H1 (cell line): Measurements from ENCODE around the gene INPP5B. TPM values are rescaled to one million over a fixed set of nuclear protein-coding genes. Genes with fewer than 3 reads are reported as not detected.
A peak's percentile ranks its signal among the peaks of the same experiment; 100 is the strongest.

Source experiments
- CTCF ChIA-PET: fragments of 300-600 bp; sonication (Branson Sonifier 250); formaldehyde crosslinking; loops from one replicate; lab custom pipeline; 2021; ENCODE audit not compliant: partially characterized antibody; lab: Charles Lee
- POLR2A ChIA-PET: fragments of 300-600 bp; sonication (Branson Sonifier 250); formaldehyde crosslinking; loops from one replicate; lab custom pipeline; 2021; ENCODE audit warnings: inconsistent platforms; ENCODE audit not compliant: partially characterized antibody; lab: Charles Lee
- DNase-seq, 2 experiments: peaks; one replicate each; pipeline versions ENCODE4 v3.0.0 to v3.0.0-alpha.2; 2010 to 2022; ENCODE audit warnings: low spot score in 2 of 2, low read depth in 1 of 2, mixed read lengths in 1 of 2
- FAIRE-seq: peaks from 2 replicates; lab custom pipeline; 2011; peaks lifted over from hg19 to GRCh38; lab: Jason Lieb, UNC
- H2AFZ ChIP-seq: 2 replicates; pipeline ENCODE4 v1.8.1; 2012; ENCODE audit warnings: low read length, inconsistent platforms
- H2AK5ac ChIP-seq: 2 replicates; pipeline ENCODE4 v1.6.1; 2013; ENCODE audit warnings: low read depth, low read length
- H2BK120ac ChIP-seq: replicated peaks from 2 replicates; pipeline ENCODE3; 2013; ENCODE audit warnings: low read depth, low read length, inconsistent platforms
- H2BK12ac ChIP-seq: 2 replicates; pipeline ENCODE4 v1.6.1; 2013; ENCODE audit warnings: low read depth, low read length
- H2BK15ac ChIP-seq: 2 replicates; pipeline ENCODE4 v1.6.1; 2013; ENCODE audit warnings: low read length
- H2BK20ac ChIP-seq: 2 replicates; pipeline ENCODE4 v1.6.1; 2013; ENCODE audit warnings: low read length
- H2BK5ac ChIP-seq: 2 replicates; pipeline ENCODE4 v1.6.1; 2013; ENCODE audit warnings: low read depth, low read length
- H3K14ac ChIP-seq: 2 replicates; pipeline ENCODE4 v1.6.1; 2013; ENCODE audit warnings: inconsistent platforms; ENCODE audit not compliant: insufficient read length
- H3K18ac ChIP-seq: 2 replicates; pipeline ENCODE4 v1.6.1; 2013; ENCODE audit warnings: low read length; ENCODE audit errors: extremely low read depth
- H3K23ac ChIP-seq: 2 replicates; pipeline ENCODE4 v1.6.1; 2013; ENCODE audit warnings: inconsistent platforms; ENCODE audit not compliant: insufficient read length
- H3K23me2 ChIP-seq: 2 replicates; pipeline ENCODE4 v1.6.1; 2013; ENCODE audit warnings: low read depth, low read length
- H3K27ac ChIP-seq: 2 replicates; pipeline ENCODE4 v1.6.1; 2011; ENCODE audit warnings: low read depth, low read length, inconsistent platforms
- H3K27me3 ChIP-seq, 4 experiments: replicated peaks in 1 of 4; 1 replicate in 1 of 4; 2 replicates in 3 of 4; pipeline versions ENCODE4 v1.6.1 to v1.8.1; 2011 to 2013; ENCODE audit warnings: low read length in 3 of 4, mild to moderate bottlenecking in 3 of 4, inconsistent platforms in 2 of 4, mixed read lengths in 2 of 4, moderate library complexity in 1 of 4; ENCODE audit not compliant: control insufficient read depth in 3 of 4, insufficient read depth in 3 of 4; ENCODE audit errors: extremely low read depth in 1 of 4
- H3K36me3 ChIP-seq, 4 experiments: 2 replicates each; pipeline versions ENCODE4 v1.6.1 to v1.8.1; 2011 to 2013; ENCODE audit warnings: mild to moderate bottlenecking in 4 of 4, low read length in 3 of 4, moderate library complexity in 2 of 4, control low read depth in 1 of 4, inconsistent platforms in 1 of 4; ENCODE audit not compliant: insufficient read depth in 4 of 4, control insufficient read depth in 2 of 4
- H3K4ac ChIP-seq: replicated peaks from 2 replicates; pipeline ENCODE3; 2013; ENCODE audit warnings: low read length, low read depth, mixed read lengths, inconsistent platforms; ENCODE audit not compliant: insufficient read length
- H3K4me1 ChIP-seq, 4 experiments: replicated peaks in 1 of 4; 1 replicate in 1 of 4; 2 replicates in 3 of 4; pipeline versions ENCODE4 v1.6.1 to v1.8.1; 2011 to 2013; ENCODE audit warnings: low read length in 3 of 4, inconsistent platforms in 2 of 4, mixed read lengths in 1 of 4; ENCODE audit not compliant: insufficient read depth in 4 of 4, control insufficient read depth in 3 of 4
- H3K4me2 ChIP-seq, 2 experiments: 2 replicates each; pipeline versions ENCODE4 v1.6.1 to v1.8.1; 2011 to 2013; ENCODE audit warnings: low read depth in 2 of 2, low read length in 2 of 2, control low read depth in 1 of 2, inconsistent platforms in 1 of 2, mild to moderate bottlenecking in 1 of 2; ENCODE audit not compliant: insufficient read depth in 1 of 2
- H3K4me3 ChIP-seq, 4 experiments: fragments of 200-600, 300-600 bp in 1 of 4; sonication (generic), shearing (Covaris generic), sonication (Bioruptor Twin) in 1 of 4; 2 replicates each; pipeline versions ENCODE4 v1.5.1 to v1.8.1; 2011 to 2016; ENCODE audit warnings: low read length in 4 of 4, low read depth in 3 of 4, control low read depth in 2 of 4, inconsistent platforms in 2 of 4, mild to moderate bottlenecking in 2 of 4, mixed read lengths in 1 of 4, moderate library complexity in 1 of 4; ENCODE audit not compliant: insufficient read depth in 2 of 4; ENCODE audit errors: extremely low read depth in 1 of 4
- H3K56ac ChIP-seq: replicated peaks from 2 replicates; pipeline ENCODE3; 2013; ENCODE audit warnings: low read depth, mild to moderate bottlenecking, mixed read lengths, low read length, inconsistent platforms; ENCODE audit not compliant: insufficient read length
- H3K79me1 ChIP-seq: 2 replicates; pipeline ENCODE4 v1.6.1; 2013; ENCODE audit warnings: low read depth, low read length, control low read depth
- H3K79me2 ChIP-seq, 2 experiments: 2 replicates each; pipeline versions ENCODE4 v1.6.1 to v1.8.1; 2012 to 2013; ENCODE audit warnings: low read length in 2 of 2, mild to moderate bottlenecking in 2 of 2, inconsistent platforms in 1 of 2; ENCODE audit not compliant: insufficient read depth in 2 of 2, control insufficient read depth in 1 of 2
- H3K9ac ChIP-seq, 4 experiments: replicated peaks in 1 of 4; 1 replicate in 1 of 4; 2 replicates in 3 of 4; pipeline versions ENCODE4 v1.6.1 to v1.8.1; 2011 to 2013; ENCODE audit warnings: low read depth in 3 of 4, low read length in 3 of 4, control low read depth in 2 of 4, mild to moderate bottlenecking in 2 of 4, moderate library complexity in 2 of 4, inconsistent platforms in 1 of 4; ENCODE audit errors: extremely low read depth in 1 of 4
- H3K9me3 ChIP-seq, 2 experiments: 2 replicates each; pipeline versions ENCODE4 v1.6.1 to v1.8.1; 2012 to 2013; ENCODE audit warnings: mild to moderate bottlenecking in 2 of 2, moderate library complexity in 2 of 2, control low read depth in 1 of 2, inconsistent platforms in 1 of 2, low read depth in 1 of 2, low read length in 1 of 2, mixed read lengths in 1 of 2; ENCODE audit not compliant: insufficient read depth in 2 of 2
- H4K20me1 ChIP-seq, 2 experiments: replicated peaks in 1 of 2; 2 replicates each; pipeline versions ENCODE3 to v1.8.1; 2011 to 2013; ENCODE audit warnings: inconsistent platforms in 2 of 2, low read length in 2 of 2, mild to moderate bottlenecking in 1 of 2; ENCODE audit not compliant: insufficient read depth in 2 of 2, control insufficient read depth in 1 of 2
- H4K5ac ChIP-seq: 2 replicates; pipeline ENCODE4 v1.6.1; 2013; ENCODE audit warnings: low read length, low read depth, mixed read lengths, inconsistent platforms; ENCODE audit not compliant: insufficient read length
- H4K8ac ChIP-seq: 2 replicates; pipeline ENCODE4 v1.8.0; 2013; ENCODE audit warnings: mild to moderate bottlenecking, moderate library complexity, low read length, inconsistent platforms; ENCODE audit not compliant: insufficient read depth; ENCODE audit errors: extremely low read depth
- H4K91ac ChIP-seq: replicated peaks from 2 replicates; pipeline ENCODE3; 2013; ENCODE audit warnings: low read length, mixed read lengths, inconsistent platforms; ENCODE audit not compliant: insufficient read length
- CHD1 ChIP-seq: IDR thresholded peaks from 2 replicates; pipeline ENCODE4 v1.6.1; 2012; ENCODE audit warnings: low read depth, low read length, improper control_type of control experiment
- CTBP2 ChIP-seq: IDR thresholded peaks from 2 replicates; pipeline ENCODE4 v1.7.0; 2011; ENCODE audit warnings: borderline replicate concordance, mild to moderate bottlenecking, moderate library complexity, mixed read lengths, low read length; ENCODE audit not compliant: insufficient read depth, insufficient read length
- EGR1 ChIP-seq: IDR thresholded peaks from 2 replicates; pipeline ENCODE4 v1.6.1; 2011; ENCODE audit warnings: low read depth, low read length, borderline replicate concordance
- GABPA ChIP-seq: IDR thresholded peaks from 2 replicates; pipeline ENCODE4 v1.6.1; 2011; ENCODE audit warnings: mild to moderate bottlenecking, low read length, moderate library complexity, borderline replicate concordance; ENCODE audit not compliant: insufficient read depth
- KDM4A ChIP-seq: IDR thresholded peaks from one replicate; pipeline ENCODE4 v1.7.1; 2012; ENCODE audit warnings: low read depth, mild to moderate bottlenecking, moderate library complexity, low read length, inconsistent platforms; ENCODE audit not compliant: severe bottlenecking
- POLR2A ChIP-seq, 2 experiments: IDR thresholded peaks; 1 replicate in 1 of 2; 2 replicates in 1 of 2; pipeline ENCODE4 v1.6.1; 2011; ENCODE audit warnings: low read depth in 2 of 2, low read length in 2 of 2, mild to moderate bottlenecking in 2 of 2; ENCODE audit errors: control extremely low read depth in 1 of 2
- RBBP5 ChIP-seq: IDR thresholded peaks from 2 replicates; pipeline ENCODE4 v1.7.1; 2012; ENCODE audit warnings: low read depth, mild to moderate bottlenecking, inconsistent platforms, low read length, moderate library complexity, borderline replicate concordance
- RFX5 ChIP-seq: IDR thresholded peaks from 2 replicates; pipeline ENCODE4 v1.6.1; 2011; ENCODE audit warnings: low read depth, low read length, improper control_type of control experiment, borderline replicate concordance
- SP1 ChIP-seq: IDR thresholded peaks from 2 replicates; pipeline ENCODE4 v1.6.1; 2011; ENCODE audit warnings: low read depth, low read length
- SP4 ChIP-seq: IDR thresholded peaks from 2 replicates; pipeline ENCODE4 v1.6.1; 2012; ENCODE audit warnings: low read length, inconsistent platforms
- TCF12 ChIP-seq: IDR thresholded peaks from 2 replicates; pipeline ENCODE4 v1.6.1; 2011; ENCODE audit warnings: low read depth, mild to moderate bottlenecking, low read length
- TEAD4 ChIP-seq: IDR thresholded peaks from 2 replicates; pipeline ENCODE4 v1.6.1; 2012; ENCODE audit warnings: low read depth, low read length, inconsistent platforms, mixed read lengths
- WGBS, 2 experiments: shearing (Covaris generic) in 1 of 2; methylation state at CpG; one replicate each; pipeline versions ENCODE4 v1.1.6 to v1.1.7; 2013 to 2015; ENCODE audit warnings: low lambda C conversion rate in 2 of 2, mixed read lengths in 2 of 2, inconsistent platforms in 1 of 2, low coverage in 1 of 2, missing lambda C conversion rate in 1 of 2; ENCODE audit not compliant: insufficient replicate concordance in 2 of 2, insufficient coverage in 1 of 2, insufficient read length in 1 of 2; ENCODE audit errors: extremely low coverage in 1 of 2, missing lambda C conversion rate in 1 of 2; 5-methylcytosine and 5-hydroxymethylcytosine counted together
- polyA plus RNA-seq, 7 experiments: library from polyadenylated mRNA; depleted of rRNA in 3 of 7; stranded (reverse) in 5 of 7; unstranded in 2 of 7; fragments of >200 nt in 5 of 7; fragments of 200-250 nt in 2 of 7; gene quantifications; 1 replicate in 5 of 7; 2 replicates in 1 of 7; 4 replicates in 1 of 7; pipeline versions ENCODE4 v1.2.1 to v1.2.3, GENCODE V29; 2011 to 2013; ENCODE audit warnings: missing spikeins in 2 of 7, mixed read lengths in 2 of 7
- total RNA-seq: library from RNA; stranded (reverse); fragmentation: NEBNext Ultra II Directional; extraction: Animal tissue kit (Norgen Biotek cat#: 25700); gene quantifications from 2 replicates; pipeline ENCODE4 v1.2.1, GENCODE V29; 2021

Gene INPP5B
- total and polyA plus RNA-seq, 2 of the 8 experiments (the other 6 are each of a cell fraction or from before 2014, with no cell fraction given) = 14.0 to 23.7 TPM

- POLR2A ChIA-PET = interaction anchor here (0.8 to 2.1 kb wide), 7 partner anchors 8 to 138 kb away, joined by 3 to 9 read pairs (median 3); partner anchors contain the start of genes C1orf122, SF3A3 and YRDC
- H2BK12ac ChIP-seq = peak overlapping the region; percentile 95; the same call in 1 of the 2 replicates
- H3K4me1 ChIP-seq = peaks cover 0 to 4% (median 1%) of the 10 kb centered on the region in 4 experiments; a peak in 5 of 7 replicates
- H3K27ac ChIP-seq = peak overlapping the region; percentile 74; the same call in 1 of the 2 replicates
- DNase-seq = no peak
- H4K8ac ChIP-seq = no peak overlapping the region
- H3K4me2 ChIP-seq = peak overlapping the region; percentile 73 to 78
- no peak overlapping the region for H3K4ac ChIP-seq
- FAIRE-seq = no peak
- no peak overlapping the region for H2BK15ac ChIP-seq
- H3K27me3 ChIP-seq = no peaks in the 10 kb centered on the region
- no peak overlapping the region for H3K18ac ChIP-seq
- CTCF ChIA-PET = interaction anchor here (0.6 to 6.0 kb wide), 5 partner anchors 8 to 69 kb away, joined by 3 to 47 read pairs (median 3); no protein-coding TSS in a partner anchor
- H4K5ac ChIP-seq = no peak overlapping the region
- H2BK120ac ChIP-seq = no peak overlapping the region
- no peaks in the 10 kb centered on the region for H3K36me3 ChIP-seq
- H3K79me1 ChIP-seq = no peaks in the 10 kb centered on the region
- peak overlapping the region; percentile 51 to 89 (median 72) for H3K4me3 ChIP-seq
- no peak overlapping the region for H3K56ac ChIP-seq
- 0 out of 2 replicates have a peak overlapping the region, but pooled peaks have one; percentile 9 for H2AFZ ChIP-seq
- peak overlapping the region; percentile 61 for H2BK5ac ChIP-seq
- H3K23me2 ChIP-seq = peaks cover 3% of the 10 kb centered on the region; the same call in 1 of the 2 replicates
- no peaks in the 10 kb centered on the region for H3K9me3 ChIP-seq
- no peaks in the 10 kb centered on the region for H3K79me2 ChIP-seq
- peak overlapping the region; percentile 42 for H4K91ac ChIP-seq
- H2BK20ac ChIP-seq = no peak overlapping the region
- no peak overlapping the region for H3K23ac ChIP-seq
- no peak overlapping the region for H3K14ac ChIP-seq
- H3K9ac ChIP-seq = peak overlapping the region in 3 of 4 experiments; percentile 53 to 77 (median 72); a peak in 5 of 7 replicates
- no peak overlapping the region for H2AK5ac ChIP-seq
- 77% methylated on average over 21 of the region's 23 CpGs; no CpG with 5 or more reads in 1 of the 2 experiments for WGBS, 2 experiments
- no peaks in the 10 kb centered on the region for H4K20me1 ChIP-seq
- TF ChIP-seq EGR1 (no peak), TEAD4 (no peak), SP4 (no peak), SP1 (no peak), RFX5 (no peak), RBBP5 (no peak), GABPA (no peak), CHD1 (no peak), KDM4A (no peak), POLR2A (IDR thresholded peaks at IDR 0.05; ENCODE audit: control extremely low read depth in 1 of 2, low read depth in 2 of 2, low read length in 2 of 2) (no peak), TCF12 (no peak), CTBP2 (no peak)
These were observed 830 bp downstream of the INPP5B start for GRCh38 chr1:37945743-37946702.
